BJ (cell line): ENCODE data around the gene CR1. TPM values are rescaled to one million over a fixed set of nuclear protein-coding genes. Genes with fewer than 3 reads are reported as not detected.
A peak's percentile ranks its signal among the peaks of the same experiment; 100 is the strongest.
"Not testable (repeated sequence)": the region's sequence is repeated elsewhere in the genome, so short reads cannot be mapped to it uniquely, and the experiment has no call there.

ENCODE experiments used
- CTCF ChIA-PET: fragments of 350-600 bp; formaldehyde crosslinking; extraction: SDS; loops from one replicate; lab custom pipeline; 2021; ENCODE audit warnings: antibody characterized with exemption, inconsistent platforms; lab: Yijun Ruan, JAX
- POLR2A ChIA-PET: fragments of 300-600 bp; sonication (Branson Sonifier 250); formaldehyde crosslinking; extraction: SDS; loops from one replicate; lab custom pipeline; 2021; ENCODE audit warnings: antibody characterized with exemption; lab: Charles Lee
- DNase-seq: peaks from one replicate; pipeline ENCODE4 v3.0.0-alpha.2; 2011; ENCODE audit warnings: low read depth
- H3K27me3 ChIP-seq: 2 replicates; pipeline ENCODE4 v1.6.0; 2011; ENCODE audit warnings: low read length; ENCODE audit not compliant: control insufficient read depth, insufficient read depth
- H3K36me3 ChIP-seq: 2 replicates; pipeline ENCODE4 v1.5.1; 2011; ENCODE audit warnings: low read length; ENCODE audit not compliant: control insufficient read depth, insufficient read depth
- H3K4me3 ChIP-seq: 2 replicates; pipeline ENCODE4 v1.5.1; 2011; ENCODE audit warnings: low read depth, mild to moderate bottlenecking, control low read depth, low read length
- polyA plus RNA-seq: library from polyadenylated mRNA; depleted of rRNA; stranded (reverse); fragments of >200 nt; gene quantifications from 2 replicates; pipeline ENCODE4 v1.2.3, GENCODE V29; 2011
- TF ChIP-seq, protein P1 (sequence below): IDR thresholded peaks from 2 replicates; pipeline ENCODE4 v1.5.1; 2011; ENCODE audit warnings: low read depth, mild to moderate bottlenecking, control low read depth, inconsistent platforms, low read length, moderate library complexity; ENCODE audit not compliant: insufficient read depth

Gene CR1
- polyA plus RNA-seq, 1 experiment: not detected

DNA sequence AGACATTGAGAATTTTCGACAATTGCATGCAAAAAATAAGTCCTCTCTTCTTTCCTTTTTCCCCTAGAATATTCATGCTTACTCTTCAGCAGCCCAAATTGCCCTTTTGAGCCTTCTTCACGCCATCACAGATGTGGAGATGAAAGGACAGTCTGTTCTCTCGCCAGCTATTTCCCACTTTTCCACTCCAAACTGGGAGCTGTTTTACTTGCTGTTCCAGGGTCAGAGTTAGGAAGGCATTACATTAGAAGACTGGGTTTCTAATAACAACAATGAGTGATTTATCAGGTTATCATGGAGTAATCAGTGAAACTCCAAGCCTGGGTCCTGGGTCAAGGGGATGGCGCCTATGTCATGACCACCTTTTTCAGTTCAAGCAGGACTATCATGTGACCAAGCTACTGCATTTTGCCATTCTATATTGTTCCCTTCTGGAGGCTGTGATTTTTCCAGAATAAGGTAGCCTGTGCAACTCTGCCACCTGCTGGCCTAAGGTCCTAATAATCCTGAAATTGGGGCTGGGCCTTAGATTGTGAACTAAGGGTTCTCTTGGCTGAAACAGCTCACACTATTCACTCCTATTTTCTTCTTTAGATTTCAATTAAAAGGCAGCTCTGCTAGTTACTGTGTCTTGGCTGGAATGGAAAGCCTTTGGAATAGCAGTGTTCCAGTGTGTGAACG lies 50.9 kb downstream of the CR1 start:
- CTCF ChIA-PET, H3K36me3 ChIP-seq, POLR2A ChIA-PET, H3K27me3 ChIP-seq, DNase-seq, H3K4me3 ChIP-seq: not testable (repeated sequence)

DNA sequence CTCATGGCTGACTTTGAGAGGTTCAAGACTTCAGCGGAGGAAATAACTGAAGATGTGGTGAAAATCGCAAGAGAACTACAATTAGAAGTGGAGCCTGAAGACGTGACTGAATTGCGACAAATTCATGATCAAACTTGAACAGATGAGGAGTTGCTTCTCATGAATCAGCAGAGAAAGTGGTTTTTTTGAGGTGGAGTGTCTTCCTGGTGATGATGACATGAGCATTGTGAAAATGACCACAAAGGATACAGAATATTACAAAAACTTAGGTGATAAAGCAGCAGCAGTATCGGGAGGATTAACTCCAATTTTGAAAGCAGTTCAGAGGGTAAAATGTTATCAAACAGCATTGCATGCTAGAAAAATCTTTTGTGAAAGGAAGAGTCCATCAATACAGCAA lies 58.9 kb downstream of the CR1 start:
- CTCF ChIA-PET, POLR2A ChIA-PET: not testable (repeated sequence)

DNA sequence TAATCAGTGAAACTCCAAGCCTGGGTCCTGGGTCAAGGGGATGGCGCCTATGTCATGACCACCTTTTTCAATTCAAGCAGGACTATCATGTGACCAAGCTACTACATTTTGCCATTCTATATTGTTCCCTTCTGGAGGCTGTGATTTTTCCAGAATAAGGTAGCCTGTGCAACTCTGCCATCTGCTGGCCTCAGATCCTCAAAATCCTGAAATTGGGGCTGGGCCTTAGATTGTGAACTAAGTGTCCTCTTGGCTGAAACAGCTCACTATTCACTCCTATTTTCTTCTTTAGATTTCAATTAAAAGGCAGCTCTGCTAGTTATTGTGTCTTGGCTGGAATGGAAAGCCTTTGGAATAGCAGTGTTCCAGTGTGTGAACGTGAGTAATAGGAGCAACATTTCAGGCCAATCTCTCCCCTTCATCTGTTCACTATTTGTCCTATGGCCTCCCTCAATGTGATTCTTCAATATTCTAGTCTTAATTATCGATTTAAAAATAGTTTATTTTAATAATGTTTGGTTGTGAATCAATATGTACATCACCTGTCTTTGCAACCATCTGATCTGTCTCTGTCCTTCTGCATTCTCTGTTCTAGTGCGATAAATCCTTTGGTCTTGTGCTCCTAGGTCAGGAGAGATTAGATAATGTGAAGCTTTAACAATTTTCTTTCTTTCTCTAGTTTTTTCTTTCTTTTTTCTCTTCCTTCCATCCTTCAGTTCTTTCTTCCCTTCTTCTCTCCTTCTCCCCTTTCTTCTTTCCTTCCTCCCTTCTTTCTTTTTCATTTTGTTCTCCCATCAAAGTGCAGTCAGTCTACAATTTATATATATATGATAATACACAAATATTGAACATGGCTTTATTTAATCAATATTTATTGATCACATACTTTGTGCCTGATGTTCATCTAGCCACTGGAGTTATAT lies 69.8 kb downstream of the CR1 start:
- DNase-seq: no peak
- CTCF ChIA-PET: interaction anchor here (1.1 kb wide), 1 partner anchor 17 kb away, joined by 4 read pairs; no protein-coding TSS in a partner anchor

More for the DNA sequence above, 58.9 kb downstream of the CR1 start:
- H3K27me3 ChIP-seq, DNase-seq, H3K36me3 ChIP-seq, H3K4me3 ChIP-seq: not testable (repeated sequence)

DNA sequence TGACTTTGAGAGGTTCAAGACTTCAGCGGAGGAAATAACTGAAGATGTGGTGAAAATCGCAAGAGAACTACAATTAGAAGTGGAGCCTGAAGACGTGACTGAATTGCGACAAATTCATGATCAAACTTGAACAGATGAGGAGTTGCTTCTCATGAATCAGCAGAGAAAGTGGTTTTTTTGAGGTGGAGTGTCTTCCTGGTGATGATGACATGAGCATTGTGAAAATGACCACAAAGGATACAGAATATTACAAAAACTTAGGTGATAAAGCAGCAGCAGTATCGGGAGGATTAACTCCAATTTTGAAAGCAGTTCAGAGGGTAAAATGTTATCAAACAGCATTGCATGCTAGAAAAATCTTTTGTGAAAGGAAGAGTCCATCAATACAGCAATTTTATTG lies 76.0 kb downstream of the CR1 start:
- CTCF ChIA-PET, POLR2A ChIA-PET: not testable (repeated sequence)

More for the DNA sequence above, 69.8 kb downstream of the CR1 start:
- TF ChIP-seq, protein P1, sequence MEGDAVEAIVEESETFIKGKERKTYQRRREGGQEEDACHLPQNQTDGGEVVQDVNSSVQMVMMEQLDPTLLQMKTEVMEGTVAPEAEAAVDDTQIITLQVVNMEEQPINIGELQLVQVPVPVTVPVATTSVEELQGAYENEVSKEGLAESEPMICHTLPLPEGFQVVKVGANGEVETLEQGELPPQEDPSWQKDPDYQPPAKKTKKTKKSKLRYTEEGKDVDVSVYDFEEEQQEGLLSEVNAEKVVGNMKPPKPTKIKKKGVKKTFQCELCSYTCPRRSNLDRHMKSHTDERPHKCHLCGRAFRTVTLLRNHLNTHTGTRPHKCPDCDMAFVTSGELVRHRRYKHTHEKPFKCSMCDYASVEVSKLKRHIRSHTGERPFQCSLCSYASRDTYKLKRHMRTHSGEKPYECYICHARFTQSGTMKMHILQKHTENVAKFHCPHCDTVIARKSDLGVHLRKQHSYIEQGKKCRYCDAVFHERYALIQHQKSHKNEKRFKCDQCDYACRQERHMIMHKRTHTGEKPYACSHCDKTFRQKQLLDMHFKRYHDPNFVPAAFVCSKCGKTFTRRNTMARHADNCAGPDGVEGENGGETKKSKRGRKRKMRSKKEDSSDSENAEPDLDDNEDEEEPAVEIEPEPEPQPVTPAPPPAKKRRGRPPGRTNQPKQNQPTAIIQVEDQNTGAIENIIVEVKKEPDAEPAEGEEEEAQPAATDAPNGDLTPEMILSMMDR: peak; percentile 39; the same call in 1 of the 2 replicates
- no peak overlapping the region for H3K4me3 ChIP-seq
- H3K36me3 ChIP-seq: no peaks in the 10 kb centered on the region
- POLR2A ChIA-PET: no interaction called here
- no peaks in the 10 kb centered on the region for H3K27me3 ChIP-seq

DNA sequence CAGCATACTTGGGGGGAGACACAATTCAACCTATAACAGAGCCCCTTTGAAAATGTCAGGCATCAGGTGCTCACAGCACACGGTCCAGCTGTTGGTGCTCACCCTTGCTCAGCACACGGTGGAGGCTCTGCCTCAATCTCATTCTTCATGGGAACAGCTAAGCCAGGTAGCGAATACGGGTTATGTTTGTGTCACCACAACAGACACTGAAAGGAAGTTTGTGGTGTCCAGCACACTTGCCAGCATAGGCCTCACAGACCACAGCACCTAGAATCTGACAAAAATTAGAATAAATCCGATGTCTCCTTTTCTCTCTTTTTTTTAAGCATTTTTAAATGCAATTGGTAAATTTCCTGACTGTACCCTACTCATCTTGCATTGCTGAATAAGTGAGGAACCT lies 77.1 kb downstream of the CR1 start:
- CTCF ChIA-PET: not testable (repeated sequence)

More for the DNA sequence above, 76.0 kb downstream of the CR1 start:
- H3K4me3 ChIP-seq, H3K36me3 ChIP-seq, DNase-seq, H3K27me3 ChIP-seq: not testable (repeated sequence)

DNA sequence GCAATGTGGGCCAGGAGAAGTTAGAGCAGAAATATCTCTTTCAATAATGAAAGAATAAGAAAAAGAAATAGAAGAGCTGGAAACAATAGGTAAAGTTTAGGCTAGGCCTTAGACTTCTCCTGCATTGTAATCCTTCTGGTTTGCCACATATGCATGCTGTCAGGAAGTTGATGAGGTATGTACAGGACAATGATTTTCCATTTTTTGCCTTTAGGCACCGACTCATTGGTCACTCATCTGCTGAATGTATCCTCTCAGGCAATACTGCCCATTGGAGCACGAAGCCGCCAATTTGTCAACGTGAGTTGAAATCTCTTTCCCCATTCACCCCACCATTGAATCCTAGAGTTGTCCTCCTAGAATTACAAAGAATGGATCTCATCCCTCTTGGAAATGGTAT lies 79.4 kb downstream of the CR1 start:
- CTCF ChIA-PET: interaction anchor here (1.2 kb wide), 1 partner anchor 124 kb away, joined by 4 read pairs; no protein-coding TSS in a partner anchor
- H3K27me3 ChIP-seq, POLR2A ChIA-PET: not testable (repeated sequence)

More for the DNA sequence above, 77.1 kb downstream of the CR1 start:
- POLR2A ChIA-PET, DNase-seq, H3K27me3 ChIP-seq, H3K4me3 ChIP-seq, H3K36me3 ChIP-seq: not testable (repeated sequence)

DNA sequence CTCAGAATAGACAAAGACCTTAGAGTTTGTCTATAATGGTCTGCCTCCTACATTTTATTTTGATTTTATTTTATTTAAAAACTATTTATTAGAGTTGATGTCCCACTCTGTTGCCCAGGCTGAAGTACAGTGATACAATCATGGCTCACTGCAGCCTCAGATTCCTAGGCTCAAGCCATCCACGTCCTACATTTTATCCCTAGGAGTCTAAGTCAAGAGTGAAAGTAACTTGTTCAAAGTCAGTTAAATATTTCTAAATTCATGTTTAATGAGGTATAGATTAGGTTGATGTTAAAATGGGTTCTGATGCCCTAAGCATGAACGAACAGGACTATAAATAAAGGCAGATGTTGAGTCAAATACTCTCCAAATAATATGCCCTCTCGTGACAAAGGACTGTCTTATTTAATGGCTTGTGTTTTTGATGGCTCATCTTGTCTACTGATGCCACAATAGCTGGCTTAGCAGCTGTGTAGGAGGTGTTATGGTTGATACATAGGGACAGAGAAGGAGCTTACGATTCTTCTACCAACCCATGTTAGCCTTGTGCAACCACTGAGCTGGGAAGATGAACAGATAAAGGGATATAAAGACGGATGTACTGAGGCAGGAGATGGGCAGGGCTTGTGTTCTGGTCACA lies 83.0 kb downstream of the CR1 start:
- POLR2A ChIA-PET: no interaction called here
- no peaks in the 10 kb centered on the region for H3K27me3 ChIP-seq
- DNase-seq: no peak
- TF ChIP-seq, protein P1: no peak
- CTCF ChIA-PET: interaction anchor here (1.0 to 3.0 kb wide), 5 partner anchors 13 to 219 kb away, joined by 3 to 17 read pairs (median 11); no protein-coding TSS in a partner anchor
- H3K4me3 ChIP-seq: no peak overlapping the region
- H3K36me3 ChIP-seq: no peaks in the 10 kb centered on the region

More for the DNA sequence above, 79.4 kb downstream of the CR1 start:
- not testable (repeated sequence) for DNase-seq, H3K36me3 ChIP-seq, H3K4me3 ChIP-seq
